ENCODE results near the gene IFT81. TPM values are rescaled to one million over a fixed set of nuclear protein-coding genes. Genes with fewer than 3 reads are reported as not detected.

IFT81 gene
- polyA plus RNA-seq, 2 of the 4 experiments (the other 2 are of a cell fraction): 40.7 to 73.4 TPM

GRCh38 chr12:110112335-110112660 lies 11.9 kb upstream of the IFT81 start:
- ATAC-seq (no peak), FAIRE-seq (no peak), DNase-seq (ENCODE audit: low read depth in 1 of 2, low spot score in 1 of 2) (no peak)
- no peak overlapping the region for H3K4me3 ChIP-seq
- peaks cover 39% of the 10 kb centered on the region for H3K4me1 ChIP-seq
- ChIA-PET POLR2A (no interaction called here), CTCF (interaction anchor here (0.6 to 2.9 kb wide), 6 partner anchors 10 to 112 kb away, joined by 3 to 18 read pairs (median 4); partner anchors contain the start of gene IFT81)
- 91% methylated on average over 6 of the region's 6 CpGs for WGBS (ENCODE audit: missing lambda C conversion rate)
- H3K27ac ChIP-seq: peak overlapping the region; percentile 95 to 96
- TF ChIP-seq HMGXB4 (CRISPR knock-in tag; IDR thresholded peaks at IDR 0.05; ENCODE audit: borderline replicate concordance) (no peak), TFCP2L1 (CRISPR knock-in tag; IDR thresholded peaks at IDR 0.05) (no peak), BCL3 (IDR thresholded peaks at IDR 0.05) (no peak), BHLHE40 (IDR thresholded peaks at IDR 0.05; ENCODE audit: low read depth, low read length) (no peak), ZNF302 (CRISPR knock-in tag; IDR thresholded peaks at IDR 0.05) (no peak), RAD21 (conservative IDR thresholded peaks at IDR 0.05 in 1 of 2, IDR thresholded peaks at IDR 0.05 in 1 of 2) (no peak), RFX5 (IDR thresholded peaks at IDR 0.05) (no peak), CBX8 (IDR thresholded peaks at IDR 0.05) (no peak)
- H3K4me2 ChIP-seq: no peak overlapping the region
- H3K9me3 ChIP-seq: peaks cover 13% of the 10 kb centered on the region

- TF ChIP-seq EHF (CRISPR knock-in tag; IDR thresholded peaks at IDR 0.05) (no peak), MAX (IDR thresholded peaks at IDR 0.05) (0 out of 2 replicates have a peak, but pooled peaks have one; percentile 5)
- Histone ChIP-seq H3K9me3 (peaks cover 13% of the 10 kb centered on the region), H3K4me3 (no peak overlapping the region), H3K4me1 (peaks cover 34% of the 10 kb centered on the region), H3K4me2 (no peak overlapping the region), H3K27ac (peak overlapping the region; percentile 47 to 68)
- ChIA-PET CTCF (interaction anchor here (0.5 to 1.2 kb wide), 3 partner anchors 110 to 270 kb away, joined by 4 read pairs; no protein-coding TSS in a partner anchor), POLR2A (no interaction called here)
- FAIRE-seq (no peak), DNase-seq (ENCODE audit: low read depth in 1 of 2, low spot score in 1 of 2) (no peak), ATAC-seq (no peak)
- 90% methylated on average over 4 of the region's 4 CpGs for WGBS (ENCODE audit: missing lambda C conversion rate)
Observed at GRCh38 chr12:110114528-110114937, 9.6 kb upstream of the IFT81 start.

- POLR2A ChIA-PET: no interaction called here
- peak in 1 of 2 experiments; percentile 33; a peak in 2 of 6 replicates for ATAC-seq
Observed at GRCh38 chr12:110115675-110116074, 8.5 kb upstream of the IFT81 start.

More at GRCh38 chr12:110115675-110116074, 8.5 kb upstream of the IFT81 start:
- FAIRE-seq: no peak
- DNase-seq (ENCODE audit: low read depth in 1 of 2, low spot score in 1 of 2): no peak
- CTCF ChIA-PET: interaction anchor here (1.2 to 2.2 kb wide), 4 partner anchors 11 to 108 kb away, joined by 4 to 7 read pairs (median 6); no protein-coding TSS in a partner anchor
- Histone ChIP-seq H3K4me1 (peaks cover 23% of the 10 kb centered on the region), H3K27ac (peak overlapping the region; percentile 23 to 68; a peak in 5 of 6 replicates), H3K4me2 (no peak overlapping the region), H3K9me3 (peaks cover 13% of the 10 kb centered on the region), H3K4me3 (no peak overlapping the region)
- TF ChIP-seq CEBPB (IDR thresholded peaks at IDR 0.05) (no peak), BHLHE40 (IDR thresholded peaks at IDR 0.05; ENCODE audit: low read depth, low read length) (no peak), KDM5A (IDR thresholded peaks at IDR 0.05) (no peak), JUN (IDR thresholded peaks at IDR 0.05) (no peak), RNF2 (IDR thresholded peaks at IDR 0.05; ENCODE audit: borderline replicate concordance, low read depth) (no peak), HMGXB4 (CRISPR knock-in tag; IDR thresholded peaks at IDR 0.05; ENCODE audit: borderline replicate concordance) (no peak), MAX (IDR thresholded peaks at IDR 0.05) (no peak), SREBF2 (IDR thresholded peaks at IDR 0.05) (no peak), ZNF302 (CRISPR knock-in tag; IDR thresholded peaks at IDR 0.05) (no peak), GATA3 (IDR thresholded peaks at IDR 0.05; ENCODE audit: borderline replicate concordance) (no peak), CHD4 (IDR thresholded peaks at IDR 0.05; ENCODE audit: borderline replicate concordance) (no peak), NFE2L2 (conservative IDR thresholded peaks at IDR 0.05; ENCODE audit: low read length) (no peak), EP300 (IDR thresholded peaks at IDR 0.05) (no peak), PBX3 (IDR thresholded peaks at IDR 0.05) (no peak), HDAC2 (IDR thresholded peaks at IDR 0.05) (no peak), POLR2A (IDR thresholded peaks at IDR 0.05; ENCODE audit: low read length) (no peak), TFCP2L1 (CRISPR knock-in tag; IDR thresholded peaks at IDR 0.05) (no peak), SMC3 (IDR thresholded peaks at IDR 0.05) (no peak)
- whole genome bisulfite sequencing (ENCODE audit: missing lambda C conversion rate): 85% methylated on average over 4 of the region's 4 CpGs
